ENCODE results near the gene RBM20. TPM values are rescaled to one million over a fixed set of nuclear protein-coding genes. Genes with fewer than 3 reads are reported as not detected.

Gene RBM20
- total and polyA plus RNA-seq, 10 of the 15 experiments (the other 5 are each of a cell fraction or from before 2014, with no cell fraction given): 0.04 to 0.26 (median 0.15) TPM

GRCh38 chr10:110804376-110804775 is 160.2 kb downstream of the RBM20 start:
- H3K4me3 ChIP-seq: no peak overlapping the region
- TF ChIP-seq WRNIP1 (IDR thresholded peaks at IDR 0.05; ENCODE audit: borderline replicate concordance, low read depth, low read length) (no peak), POLR2AphosphoS2 (IDR thresholded peaks at IDR 0.05; ENCODE audit: low read depth, low read length) (no peak), RELB (IDR thresholded peaks at IDR 0.05; ENCODE audit: low read depth) (no peak), FOXM1 (IDR thresholded peaks at IDR 0.05; ENCODE audit: low read depth, low read length) (no peak)
- H3K9me3 ChIP-seq (replicated peaks; ENCODE audit: control insufficient read depth, insufficient read depth, low read length): no peaks in the 10 kb centered on the region; the same call in 2 of the 3 replicates
- peaks cover 33% of the 10 kb centered on the region for H3K4me1 ChIP-seq (ENCODE audit: control insufficient read depth, insufficient read depth, low read length)
- H3K27ac ChIP-seq (ENCODE audit: control insufficient read depth, insufficient read depth): peak overlapping the region; percentile 91
- peak overlapping the region; percentile 53 for H2AFZ ChIP-seq (ENCODE audit: control insufficient read depth, low read depth, low read length)
- POLR2A ChIA-PET: interaction anchor here (0.6 to 3.5 kb wide), 16 partner anchors 11 to 114 kb away, joined by 3 to 48 read pairs (median 9); partner anchors contain the start of genes BBIP1, PDCD4 and SHOC2
- WGBS (ENCODE audit: insufficient coverage, insufficient replicate concordance, low lambda C conversion rate, missing lambda C conversion rate): 100% methylated on average over 1 of the region's 1 CpG
- no TSS peak for BruUV-seq (replicated peaks)
- DNase-seq (ENCODE audit: low read depth, low spot score) (no peak), FAIRE-seq (peak; percentile 66), ATAC-seq (no peak)
- CTCF ChIA-PET: interaction anchor here (0.7 to 5.0 kb wide), 43 partner anchors 10 to 483 kb away, joined by 3 to 196 read pairs (median 9); partner anchors contain the start of genes BBIP1, PDCD4 and SHOC2
- no peaks in the 10 kb centered on the region for H4K20me1 ChIP-seq (ENCODE audit: control insufficient read depth, insufficient read depth)
- SMC1A ChIA-PET (ENCODE audit: uncharacterized antibody, unreplicated experiment): interaction anchor here (0.6 to 20.6 kb wide), 36 partner anchors 9 to 795 kb away, joined by 3 to 327 read pairs (median 12); partner anchors contain the start of genes BBIP1 and SHOC2
- H3K4me2 ChIP-seq (ENCODE audit: control insufficient read depth, insufficient read depth): peak overlapping the region; percentile 93
- no peaks in the 10 kb centered on the region for H3K27me3 ChIP-seq (replicated peaks in 1 of 2; ENCODE audit: control insufficient read depth in 2 of 2, insufficient read depth in 2 of 2, low read length in 1 of 2)
- intact Hi-C loops (cut with micrococcal nuclease; ENCODE audit: unreplicated experiment) (loop anchor here (5.0 kb wide), 1 partner anchor 192 kb away; no protein-coding TSS in a partner anchor), in situ Hi-C loops (cut with MboI) (no loop called here)
- peak overlapping the region; percentile 67 for H3K9ac ChIP-seq (ENCODE audit: control insufficient read depth, insufficient read depth, low read length)
- no peaks in the 10 kb centered on the region for H3K36me3 ChIP-seq (ENCODE audit: control insufficient read depth in 2 of 2, insufficient read depth in 2 of 2, low read length in 1 of 2)
- H3K79me2 ChIP-seq (ENCODE audit: control insufficient read depth, insufficient read depth, low read length): no peaks in the 10 kb centered on the region; the same call in 1 of the 2 replicates
- RAD21 ChIA-PET (ENCODE audit: unreplicated experiment): interaction anchor here (0.7 to 5.0 kb wide), 36 partner anchors 10 to 193 kb away, joined by 3 to 153 read pairs (median 16); partner anchors contain the start of genes BBIP1, PDCD4 and SHOC2

All from GM12878 (cell line).